Measurements from ENCODE around the gene ANKRD65. TPM values are rescaled to one million over a fixed set of nuclear protein-coding genes. Genes with fewer than 3 reads are reported as not detected.

ANKRD65 gene
- total RNA-seq, 1 donor from 2014 or later: not detected

DNA sequence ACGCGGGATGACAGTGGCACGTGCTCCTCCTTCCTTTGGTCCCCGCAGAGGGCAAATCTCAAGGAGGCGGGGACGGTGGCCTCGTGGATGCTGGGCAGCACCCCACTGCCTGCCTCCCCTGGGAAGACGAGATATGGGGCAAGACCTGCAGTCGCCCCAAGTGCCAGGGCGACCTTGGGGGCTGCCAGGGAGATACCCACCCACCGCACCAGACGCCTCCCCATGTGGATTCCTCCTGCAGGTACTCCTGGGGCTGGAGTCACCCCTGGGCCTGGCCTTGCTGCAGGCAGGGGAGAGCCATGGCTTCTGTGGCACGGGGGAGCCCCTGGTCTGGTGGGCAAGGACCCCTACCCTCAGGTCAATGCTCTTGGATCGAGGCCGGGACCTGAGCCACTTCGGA lies 40.2 kb downstream of the ANKRD65 start:
- no peak overlapping the region for H3K27ac Mint-ChIP-seq (ENCODE audit: unreplicated experiment)
- TF ChIP-seq, protein P1, sequence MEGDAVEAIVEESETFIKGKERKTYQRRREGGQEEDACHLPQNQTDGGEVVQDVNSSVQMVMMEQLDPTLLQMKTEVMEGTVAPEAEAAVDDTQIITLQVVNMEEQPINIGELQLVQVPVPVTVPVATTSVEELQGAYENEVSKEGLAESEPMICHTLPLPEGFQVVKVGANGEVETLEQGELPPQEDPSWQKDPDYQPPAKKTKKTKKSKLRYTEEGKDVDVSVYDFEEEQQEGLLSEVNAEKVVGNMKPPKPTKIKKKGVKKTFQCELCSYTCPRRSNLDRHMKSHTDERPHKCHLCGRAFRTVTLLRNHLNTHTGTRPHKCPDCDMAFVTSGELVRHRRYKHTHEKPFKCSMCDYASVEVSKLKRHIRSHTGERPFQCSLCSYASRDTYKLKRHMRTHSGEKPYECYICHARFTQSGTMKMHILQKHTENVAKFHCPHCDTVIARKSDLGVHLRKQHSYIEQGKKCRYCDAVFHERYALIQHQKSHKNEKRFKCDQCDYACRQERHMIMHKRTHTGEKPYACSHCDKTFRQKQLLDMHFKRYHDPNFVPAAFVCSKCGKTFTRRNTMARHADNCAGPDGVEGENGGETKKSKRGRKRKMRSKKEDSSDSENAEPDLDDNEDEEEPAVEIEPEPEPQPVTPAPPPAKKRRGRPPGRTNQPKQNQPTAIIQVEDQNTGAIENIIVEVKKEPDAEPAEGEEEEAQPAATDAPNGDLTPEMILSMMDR (IDR thresholded peaks at IDR 0.05): no peak
- H3K27me3 Mint-ChIP-seq (ENCODE audit: low read depth): no peaks in the 10 kb centered on the region
- no peaks in the 10 kb centered on the region for H3K9me3 Mint-ChIP-seq (ENCODE audit: low read depth)
- DNase-seq (ENCODE audit: low spot score): no peak
- no peak overlapping the region for H3K4me3 Mint-ChIP-seq (ENCODE audit: unreplicated experiment)
- H3K4me1 Mint-ChIP-seq (ENCODE audit: low read depth): peaks cover 6% of the 10 kb centered on the region
- peaks cover under 1% of the 10 kb centered on the region for H3K36me3 Mint-ChIP-seq (ENCODE audit: low read depth)

DNA sequence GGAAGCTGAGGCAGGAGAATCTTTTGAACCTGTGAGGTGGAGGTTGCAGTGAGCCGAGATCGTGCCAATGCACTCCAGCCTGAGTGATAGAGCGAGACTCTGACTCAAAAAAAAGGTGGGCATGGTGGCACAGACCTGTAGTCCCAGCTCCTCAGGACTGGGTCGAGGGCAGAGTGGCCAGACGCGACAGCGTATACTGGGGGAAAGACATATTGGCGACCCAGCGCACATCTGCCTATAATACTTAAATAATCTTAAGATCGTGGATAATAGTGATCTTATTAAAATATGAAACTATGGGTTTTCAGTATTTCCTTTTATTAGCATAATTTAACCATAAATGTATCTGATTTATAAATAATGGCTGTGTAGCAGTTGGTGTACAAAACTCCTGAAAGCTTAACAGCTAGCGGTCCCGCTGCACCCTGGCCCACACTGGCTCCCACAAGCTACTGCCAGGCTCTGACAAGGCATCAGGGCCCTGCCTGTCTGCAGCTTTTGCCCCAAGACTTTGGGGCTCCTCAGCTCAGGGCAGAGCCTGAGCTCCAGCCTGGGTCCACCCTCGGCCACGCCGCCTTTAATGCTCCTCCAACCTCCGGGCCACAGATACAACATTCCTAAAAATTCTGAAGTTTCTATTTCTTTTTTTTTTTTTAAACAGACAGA lies 43.4 kb downstream of the ANKRD65 start:
- no peak for DNase-seq (ENCODE audit: low spot score)
- H3K9me3 Mint-ChIP-seq (ENCODE audit: low read depth): no peaks in the 10 kb centered on the region
- TF ChIP-seq, protein P1 (IDR thresholded peaks at IDR 0.05): no peak
- no peak overlapping the region for H3K4me3 Mint-ChIP-seq (ENCODE audit: unreplicated experiment)
- peaks cover 2% of the 10 kb centered on the region for H3K36me3 Mint-ChIP-seq (ENCODE audit: low read depth)
- peaks cover 23% of the 10 kb centered on the region for H3K4me1 Mint-ChIP-seq (ENCODE audit: low read depth)
- no peaks in the 10 kb centered on the region for H3K27me3 Mint-ChIP-seq (ENCODE audit: low read depth)
- peak overlapping the region; percentile 45 for H3K27ac Mint-ChIP-seq (ENCODE audit: unreplicated experiment)

DNA sequence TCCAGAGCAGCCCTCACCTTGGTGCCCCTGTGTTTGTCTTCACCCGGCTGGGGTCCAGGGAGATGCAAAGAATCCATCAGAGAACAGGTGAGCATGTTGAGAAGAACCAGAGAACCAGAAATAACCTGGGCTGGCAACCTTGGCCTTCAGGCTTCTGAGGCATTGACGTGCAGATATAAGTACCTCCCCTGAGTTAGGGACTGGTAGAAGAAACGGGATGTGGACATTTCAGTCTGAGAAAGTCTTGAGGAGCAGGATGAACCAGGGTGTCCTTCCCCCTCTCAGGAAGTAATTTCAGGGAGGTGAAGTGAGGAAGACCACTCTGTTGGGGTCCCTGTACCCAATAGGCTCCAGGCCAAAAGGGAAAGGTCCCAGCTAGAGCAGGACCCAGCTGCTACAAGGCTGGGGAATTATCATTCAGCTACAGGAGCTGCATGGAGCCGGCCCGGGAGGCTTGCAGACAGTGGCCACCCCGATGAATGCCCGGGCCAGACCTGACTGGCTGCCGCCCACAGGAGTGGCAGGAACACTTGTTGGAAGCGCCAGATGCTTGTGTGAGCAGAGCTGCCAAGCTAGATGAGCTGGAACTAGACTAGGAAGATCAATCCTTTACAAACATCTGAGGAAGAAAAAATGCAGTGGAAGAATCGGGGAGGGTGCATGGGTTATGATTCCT lies 44.4 kb downstream of the ANKRD65 start:
- Mint-ChIP-seq H3K4me3 (ENCODE audit: unreplicated experiment) (peak overlapping the region; percentile 9), H3K27me3 (ENCODE audit: low read depth) (no peaks in the 10 kb centered on the region), H3K9me3 (ENCODE audit: low read depth) (no peaks in the 10 kb centered on the region), H3K27ac (ENCODE audit: unreplicated experiment) (peak overlapping the region; percentile 96), H3K36me3 (ENCODE audit: low read depth) (peaks cover 2% of the 10 kb centered on the region), H3K4me1 (ENCODE audit: low read depth) (peaks cover 26% of the 10 kb centered on the region)
- DNase-seq (ENCODE audit: low spot score): no peak
- TF ChIP-seq, protein P1 (IDR thresholded peaks at IDR 0.05): no peak

DNA sequence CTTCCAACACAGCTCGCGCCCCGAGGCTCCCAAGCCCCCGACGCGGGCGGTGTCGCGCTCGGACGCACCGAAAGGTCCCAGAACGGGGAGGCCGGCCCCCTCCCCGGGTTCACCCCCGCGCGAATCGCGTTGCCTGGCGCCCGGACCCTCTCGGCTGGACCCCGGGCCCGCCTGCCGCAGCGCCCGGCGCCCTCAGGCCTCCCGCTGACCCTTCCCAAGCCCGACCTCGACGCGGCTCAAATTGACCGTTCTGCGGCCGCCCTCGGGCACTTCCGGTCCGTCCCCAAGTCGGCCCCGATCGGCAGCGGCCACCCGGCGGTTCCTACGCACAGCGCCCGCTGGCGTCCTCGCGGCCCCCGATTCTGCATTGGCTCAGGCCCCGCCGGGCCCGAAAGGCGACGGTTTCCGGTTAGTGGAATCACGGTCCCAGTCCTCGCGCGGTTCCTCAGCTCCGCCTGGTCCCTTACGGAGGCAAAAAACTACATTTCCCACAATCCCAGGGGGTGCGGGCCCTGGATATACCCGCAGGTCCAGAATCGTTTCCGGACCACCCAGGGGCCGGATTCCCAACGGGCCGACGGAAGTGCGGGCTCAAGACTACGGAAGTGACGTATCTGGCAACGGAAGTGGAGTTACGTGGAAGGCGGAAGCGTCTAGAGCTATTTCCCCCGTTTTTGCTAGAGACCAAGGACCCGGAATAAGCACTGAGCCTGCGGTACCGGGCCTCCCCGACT lies 46.0 kb downstream of the ANKRD65 start, which contains the start of gene AURKAIP1:
Gene AURKAIP1 (minus strand): TSS at position 279 of the 734 bp plus-strand sequence. CDS start 451 bp downstream, outside the sequence.
- Mint-ChIP-seq H3K36me3 (ENCODE audit: low read depth) (peaks cover 2% of the 10 kb centered on the region), H3K9me3 (ENCODE audit: low read depth) (no peaks in the 10 kb centered on the region), H3K27me3 (ENCODE audit: low read depth) (no peaks in the 10 kb centered on the region), H3K4me1 (ENCODE audit: low read depth) (peaks cover 26% of the 10 kb centered on the region), H3K4me3 (ENCODE audit: unreplicated experiment) (peak within 1 kb of the TSS; percentile 83), H3K27ac (ENCODE audit: unreplicated experiment) (peak within 1 kb of the TSS; percentile 96)
- DNase-seq (ENCODE audit: low spot score): peak; percentile 99
- TF ChIP-seq, protein P1 (IDR thresholded peaks at IDR 0.05): peak; percentile 63

DNA sequence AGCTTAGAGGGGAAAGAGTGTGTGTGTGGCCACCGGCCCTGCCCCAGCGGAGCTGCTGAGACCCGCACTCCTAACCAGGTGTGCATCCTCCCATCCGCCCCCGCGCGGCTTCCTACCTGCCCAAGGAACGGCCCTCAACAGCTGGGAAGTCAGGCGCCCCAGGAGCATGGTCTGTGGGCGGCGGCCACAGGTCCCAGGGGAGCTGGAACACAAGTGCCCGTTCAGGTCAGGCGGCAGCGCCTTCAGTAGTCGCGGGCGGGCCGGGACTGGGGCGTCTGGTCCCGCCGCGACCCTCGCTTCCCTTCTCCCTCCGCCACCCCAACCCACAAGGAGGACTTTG lies 46.5 kb downstream of the ANKRD65 start:
- H3K27ac Mint-ChIP-seq (ENCODE audit: unreplicated experiment): peak overlapping the region; percentile 79
- no peak for DNase-seq (ENCODE audit: low spot score)
- H3K4me3 Mint-ChIP-seq (ENCODE audit: unreplicated experiment): peak overlapping the region; percentile 83
- TF ChIP-seq, protein P1 (IDR thresholded peaks at IDR 0.05): no peak
- peaks cover 2% of the 10 kb centered on the region for H3K36me3 Mint-ChIP-seq (ENCODE audit: low read depth)
- H3K27me3 Mint-ChIP-seq (ENCODE audit: low read depth): no peaks in the 10 kb centered on the region
- no peaks in the 10 kb centered on the region for H3K9me3 Mint-ChIP-seq (ENCODE audit: low read depth)
- H3K4me1 Mint-ChIP-seq (ENCODE audit: low read depth): peaks cover 26% of the 10 kb centered on the region
